K562 (cell line): ENCODE measurements around the gene NMUR1. TPM values are rescaled to one million over a fixed set of nuclear protein-coding genes. Genes with fewer than 3 reads are reported as not detected.

Experiments
- L3MBTL2 ChIP-seq: fragments of 450-650 bp; IDR thresholded peaks from 2 replicates; pipeline ENCODE4 v1.6.1; 2016; ENCODE audit warnings: mild to moderate bottlenecking, moderate library complexity
- MGA ChIP-seq: fragments of 450-650 bp; IDR thresholded peaks from 2 replicates; pipeline ENCODE4 v1.6.1; 2016; ENCODE audit warnings: mild to moderate bottlenecking, moderate library complexity
- NKRF ChIP-seq: fragments of 450-650 bp; IDR thresholded peaks from 2 replicates; pipeline ENCODE4 v1.6.1; 2016; ENCODE audit warnings: borderline replicate concordance
- RERE ChIP-seq: sonication (generic); formaldehyde crosslinking; IDR thresholded peaks from 2 replicates; pipeline ENCODE4 v1.8.0; 2023; ENCODE audit warnings: missing genetic modification reagents, mild to moderate bottlenecking, borderline replicate concordance
- ZNF395 ChIP-seq: fragments of 200-800 bp; sonication (Bioruptor generic); IDR thresholded peaks from 2 replicates; pipeline ENCODE4 v1.6.1; 2017; ENCODE audit warnings: missing genetic modification characterization, missing compliant biosample characterization
- ZNF41 ChIP-seq: fragments of 250-450 bp; sonication (Bioruptor Pico); conservative IDR thresholded peaks from 2 replicates; pipeline ENCODE4 v1.4.0; 2020; ENCODE audit warnings: mild to moderate bottlenecking
- ZSCAN29 ChIP-seq: fragments of 450-650 bp; IDR thresholded peaks from 2 replicates; pipeline ENCODE4 v1.6.1; 2017
- polyA plus RNA-seq, 8 experiments: library from polyadenylated mRNA; depleted of rRNA in 4 of 8; stranded (reverse) in 5 of 8; unstranded in 3 of 8; fragments of >200 nt; fragmentation: Nextera tagmentation in 2 of 8; fragmentation: Illumina TruSeq in 1 of 8; extraction: Ambion mirVana in 2 of 8; extraction: Trizol in 1 of 8; gene quantifications; 2 replicates each; pipeline versions ENCODE4 v1.2.1 to v1.2.3, GENCODE V29; 2011 to 2014; ENCODE audit warnings: inconsistent platforms in 1 of 8, missing spikeins in 1 of 8
- total RNA-seq, 7 experiments: library from RNA; depleted of rRNA in 6 of 7; stranded (reverse); fragments of >200 nt in 6 of 7; fragmentation: Illumina TruSeq in 2 of 7; extraction: Trizol in 2 of 7; gene quantifications; 2 replicates each; pipeline versions ENCODE4 v1.2.1 to v1.2.3, GENCODE V29; 2011 to 2021; ENCODE audit warnings: low replicate concordance in 1 of 7

Gene NMUR1
- total and polyA plus RNA-seq, 9 of the 15 experiments (the other 6 are each of a cell fraction or from before 2014, with no cell fraction given) = 0.01 to 0.27 (median 0.15) TPM

- TF ChIP-seq ZNF41 (no peak), ZSCAN29 (no peak), ZNF395 (CRISPR knock-in tag) (peak; percentile 68), MGA (peak; percentile 54; the same call in 1 of the 2 replicates), NKRF (peak; percentile 40; the same call in 1 of the 2 replicates), RERE (CRISPR knock-in tag) (no peak), L3MBTL2 (peak; percentile 57; the same call in 1 of the 2 replicates)
These were observed 15.3 kb downstream of the NMUR1 start (continued) for GRCh38 chr2:231514951-231515297.
